HEK293 (cell line): ENCODE measurements around the gene RALA.

Experiments
- CTCF ChIA-PET: fragments of 350-600 bp; formaldehyde crosslinking; extraction: SDS; loops from one replicate; lab custom pipeline; 2021; ENCODE audit warnings: antibody characterized with exemption; lab: Yijun Ruan, JAX
- POLR2A ChIA-PET: fragments of 300-600 bp; formaldehyde crosslinking; extraction: SDS; loops from one replicate; lab custom pipeline; 2020; ENCODE audit warnings: antibody characterized with exemption, inconsistent platforms; lab: Yijun Ruan, JAX
- H3K27ac ChIP-seq: fragments of 200-500 bp; sonication (Bioruptor generic); 2 replicates; pipeline ENCODE4 v1.5.1; 2014; ENCODE audit warnings: low read depth, low read length, control low read depth, inconsistent platforms; ENCODE audit errors: extremely low read depth
- H3K36me3 ChIP-seq, 2 experiments: fragments of 200-500 bp in 1 of 2; sonication (Bioruptor generic) in 1 of 2; 1 replicate in 1 of 2; 2 replicates in 1 of 2; pipeline ENCODE4 v1.5.1; 2014 to 2017; ENCODE audit warnings: inconsistent platforms in 2 of 2, low read length in 2 of 2; ENCODE audit not compliant: control insufficient read depth in 2 of 2, insufficient read depth in 1 of 2
- H3K4me1 ChIP-seq: fragments of 200-500 bp; sonication (Bioruptor generic); 2 replicates; pipeline ENCODE4 v1.5.1; 2014; ENCODE audit warnings: mild to moderate bottlenecking, low read length, inconsistent platforms; ENCODE audit not compliant: control insufficient read depth, insufficient read depth
- H3K4me3 ChIP-seq: 2 replicates; pipeline ENCODE4 v1.5.1; 2011; ENCODE audit warnings: low read depth, mild to moderate bottlenecking, control low read depth, low read length, moderate library complexity
- H3K9me3 ChIP-seq: fragments of 200-500 bp; sonication (Bioruptor generic); 2 replicates; pipeline ENCODE4 v1.5.1; 2014; ENCODE audit warnings: low read depth, low read length, inconsistent platforms; ENCODE audit not compliant: control insufficient read depth, insufficient read depth
- SCRT2 ChIP-seq: fragments of 450-650 bp; formaldehyde crosslinking; IDR thresholded peaks from 2 replicates; pipeline ENCODE4 v1.5.1; 2016; ENCODE audit warnings: missing biosample characterization, missing genetic modification characterization
- TRIM28 ChIP-seq: IDR thresholded peaks from 2 replicates; pipeline ENCODE4 v1.6.1; 2011; ENCODE audit warnings: low read length, control low read depth, borderline replicate concordance
- ZBTB48 ChIP-seq: fragments of 450-650 bp; formaldehyde crosslinking; IDR thresholded peaks from 2 replicates; pipeline ENCODE4 v1.5.1; 2016; ENCODE audit warnings: missing biosample characterization, missing genetic modification characterization
- ZEB2 ChIP-seq: fragments of 450-650 bp; formaldehyde crosslinking; IDR thresholded peaks from 2 replicates; pipeline ENCODE4 v1.5.1; 2016; ENCODE audit warnings: missing biosample characterization, missing genetic modification characterization
- ZFP37 ChIP-seq: fragments of 450-650 bp; formaldehyde crosslinking; IDR thresholded peaks from 2 replicates; pipeline ENCODE4 v1.5.1; 2016; ENCODE audit warnings: missing biosample characterization, missing genetic modification characterization
- ZIC2 ChIP-seq: fragments of 450-650 bp; formaldehyde crosslinking; IDR thresholded peaks from 2 replicates; pipeline ENCODE4 v1.5.1; 2016; ENCODE audit warnings: missing biosample characterization, missing genetic modification characterization
- ZNF121 ChIP-seq: fragments of 450-650 bp; formaldehyde crosslinking; IDR thresholded peaks from 2 replicates; pipeline ENCODE4 v1.5.1; 2016; ENCODE audit warnings: missing biosample characterization, missing genetic modification characterization
- ZNF140 ChIP-seq: fragments of 450-650 bp; formaldehyde crosslinking; IDR thresholded peaks from 2 replicates; pipeline ENCODE4 v1.5.1; 2016; ENCODE audit warnings: missing biosample characterization, missing genetic modification characterization
- ZNF146 ChIP-seq: fragments of 450-650 bp; formaldehyde crosslinking; IDR thresholded peaks from 2 replicates; pipeline ENCODE4 v1.5.1; 2016; ENCODE audit warnings: missing biosample characterization, missing genetic modification characterization
- ZNF157 ChIP-seq: fragments of 450-650 bp; formaldehyde crosslinking; IDR thresholded peaks from 2 replicates; pipeline ENCODE4 v1.5.1; 2016; ENCODE audit warnings: missing biosample characterization, missing genetic modification characterization
- ZNF174 ChIP-seq: fragments of 450-650 bp; formaldehyde crosslinking; IDR thresholded peaks from 2 replicates; pipeline ENCODE4 v1.5.0; 2017; ENCODE audit warnings: missing biosample characterization, mild to moderate bottlenecking, missing genetic modification characterization
- ZNF175 ChIP-seq: fragments of 450-650 bp; formaldehyde crosslinking; IDR thresholded peaks from 2 replicates; pipeline ENCODE4 v1.5.1; 2016; ENCODE audit warnings: missing biosample characterization, missing genetic modification characterization
- ZNF184 ChIP-seq: fragments of 450-650 bp; IDR thresholded peaks from 2 replicates; pipeline ENCODE4 v1.5.1; 2018; ENCODE audit warnings: missing biosample characterization, mild to moderate bottlenecking, missing genetic modification characterization
- ZNF19 ChIP-seq: fragments of 450-650 bp; formaldehyde crosslinking; IDR thresholded peaks from 2 replicates; pipeline ENCODE4; 2016; ENCODE audit warnings: missing biosample characterization, missing genetic modification characterization, low read depth
- ZNF266 ChIP-seq: fragments of 450-650 bp; formaldehyde crosslinking; IDR thresholded peaks from 2 replicates; pipeline ENCODE4 v1.5.1; 2016; ENCODE audit warnings: missing biosample characterization, missing genetic modification characterization, low read depth
- ZNF292 ChIP-seq: fragments of 450-650 bp; formaldehyde crosslinking; IDR thresholded peaks from 2 replicates; pipeline ENCODE4 v1.5.1; 2016; ENCODE audit warnings: low read depth, missing biosample characterization, missing genetic modification characterization, borderline replicate concordance
- ZNF48 ChIP-seq: fragments of 450-650 bp; formaldehyde crosslinking; IDR thresholded peaks from 2 replicates; pipeline ENCODE4 v1.5.1; 2016; ENCODE audit warnings: missing biosample characterization, missing genetic modification characterization
- ZNF501 ChIP-seq: fragments of 450-650 bp; formaldehyde crosslinking; IDR thresholded peaks from 2 replicates; pipeline ENCODE4 v1.5.1; 2016; ENCODE audit warnings: missing biosample characterization, missing genetic modification characterization
- ZNF529 ChIP-seq: fragments of 450-650 bp; formaldehyde crosslinking; IDR thresholded peaks from 2 replicates; pipeline ENCODE4 v1.5.1; 2017; ENCODE audit warnings: missing genetic modification characterization, missing biosample characterization; ENCODE audit not compliant: insufficient replicate concordance
- ZNF530 ChIP-seq: fragments of 450-650 bp; formaldehyde crosslinking; IDR thresholded peaks from 2 replicates; pipeline ENCODE4 v1.5.1; 2016; ENCODE audit warnings: low read depth, missing biosample characterization, missing genetic modification characterization
- ZNF558 ChIP-seq: fragments of 450-650 bp; formaldehyde crosslinking; IDR thresholded peaks from 2 replicates; pipeline ENCODE4 v1.5.1; 2016; ENCODE audit warnings: missing biosample characterization, missing genetic modification characterization
- ZNF624 ChIP-seq: fragments of 450-650 bp; formaldehyde crosslinking; IDR thresholded peaks from 2 replicates; pipeline ENCODE4 v1.5.1; 2017; ENCODE audit warnings: missing biosample characterization, missing genetic modification characterization
- ZNF670 ChIP-seq: fragments of 450-650 bp; formaldehyde crosslinking; IDR thresholded peaks from 2 replicates; pipeline ENCODE4 v1.5.1; 2016; ENCODE audit warnings: missing biosample characterization, missing genetic modification characterization, low read depth
- ZNF677 ChIP-seq: fragments of 450-650 bp; IDR thresholded peaks from 2 replicates; pipeline ENCODE4 v1.5.0; 2018; ENCODE audit warnings: missing biosample characterization, mild to moderate bottlenecking, missing genetic modification characterization, moderate library complexity
- ZNF76 ChIP-seq: fragments of 450-650 bp; formaldehyde crosslinking; IDR thresholded peaks from 2 replicates; pipeline ENCODE4; 2016; ENCODE audit warnings: low read depth, missing biosample characterization, missing genetic modification characterization, borderline replicate concordance
- ZNF785 ChIP-seq: fragments of 450-650 bp; formaldehyde crosslinking; IDR thresholded peaks from 2 replicates; pipeline ENCODE4 v1.5.1; 2016; ENCODE audit warnings: missing biosample characterization, missing genetic modification characterization
- ZNF837 ChIP-seq: fragments of 450-650 bp; formaldehyde crosslinking; IDR thresholded peaks from 2 replicates; pipeline ENCODE4 v1.5.1; 2016; ENCODE audit warnings: missing biosample characterization, missing genetic modification characterization
- ZSCAN18 ChIP-seq: fragments of 450-650 bp; formaldehyde crosslinking; IDR thresholded peaks from 2 replicates; pipeline ENCODE4 v1.5.1; 2016; ENCODE audit warnings: missing biosample characterization, missing genetic modification characterization
- TF ChIP-seq, protein P1 (sequence below): fragments of 450-650 bp; formaldehyde crosslinking; IDR thresholded peaks from 2 replicates; pipeline ENCODE4 v1.5.1; 2016; ENCODE audit warnings: missing biosample characterization, missing genetic modification characterization

RALA gene

DNA sequence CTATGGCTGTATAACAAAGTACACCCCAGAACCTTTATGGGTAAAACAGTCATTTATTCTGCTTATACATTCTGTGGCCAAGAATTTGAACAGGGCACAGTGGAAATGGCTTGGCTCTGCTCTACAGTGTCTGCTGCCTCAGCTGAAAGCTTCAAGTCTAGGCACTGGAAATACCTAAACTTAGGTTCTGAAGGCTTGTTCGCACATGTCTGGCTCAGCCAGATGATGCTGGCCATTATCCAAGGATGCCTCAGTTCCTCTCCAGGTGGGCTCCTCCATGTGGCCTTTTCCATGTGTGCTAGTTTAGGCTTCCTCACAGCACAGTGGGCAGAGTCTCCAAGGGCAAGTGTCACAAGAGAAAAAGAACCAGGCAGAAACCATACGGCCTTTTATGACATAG lies 76.8 kb downstream of the RALA start:
- POLR2A ChIA-PET, result no interaction called here
- Histone ChIP-seq H3K36me3 (peaks cover 11 to 30% of the 10 kb centered on the region in 2 experiments), H3K4me1 (no peaks in the 10 kb centered on the region), H3K27ac (no peak overlapping the region), H3K4me3 (no peak overlapping the region), H3K9me3 (no peaks in the 10 kb centered on the region)
- TF ChIP-seq ZNF837 (tag by site-specific recombination) (no peak), ZIC2 (tag by site-specific recombination) (0 out of 2 replicates have a peak, but pooled peaks have one; percentile 17)
- CTCF ChIA-PET, result interaction anchor here (0.5 to 1.4 kb wide), 3 partner anchors 56 to 120 kb away, joined by 3 to 4 read pairs (median 3); no protein-coding TSS in a partner anchor

GRCh38 chr7:39700932-39701331 lies 77.6 kb downstream of the RALA start:
- ChIA-PET POLR2A (interaction anchor here (0.5 kb wide), 1 partner anchor 33 kb away, joined by 4 read pairs; no protein-coding TSS in a partner anchor), CTCF (interaction anchor here (1.4 kb wide), 1 partner anchor 120 kb away, joined by 4 read pairs; no protein-coding TSS in a partner anchor)
- Histone ChIP-seq H3K4me3 (no peak overlapping the region), H3K9me3 (no peaks in the 10 kb centered on the region), H3K4me1 (no peaks in the 10 kb centered on the region), H3K27ac (no peak overlapping the region), H3K36me3 (peaks cover 7 to 30% of the 10 kb centered on the region in 2 experiments)
- TF ChIP-seq ZNF140 (tag by site-specific recombination), result no peak
- TF ChIP-seq ZNF530 (tag by site-specific recombination), result no peak
- no peak for TF ChIP-seq ZNF677 (tag by site-specific recombination)
- TF ChIP-seq ZNF266 (tag by site-specific recombination), result no peak
- no peak for TF ChIP-seq ZNF529
- no peak for TF ChIP-seq ZNF558
- TF ChIP-seq ZNF48 (tag by site-specific recombination), result no peak
- no peak for TF ChIP-seq ZFP37 (tag by site-specific recombination)
- no peak for TF ChIP-seq SCRT2
- TF ChIP-seq ZEB2 (tag by site-specific recombination), result no peak
- TF ChIP-seq, all 188 proteins: peak for 0

- no peak overlapping the region for H3K27ac ChIP-seq
- CTCF ChIA-PET, result interaction anchor here (1.9 kb wide), 1 partner anchor 121 kb away, joined by 7 read pairs; no protein-coding TSS in a partner anchor
Observed at GRCh38 chr7:39702133-39702532, 78.8 kb downstream of the RALA start.

More at GRCh38 chr7:39702133-39702532, 78.8 kb downstream of the RALA start:
- Histone ChIP-seq H3K36me3 (peaks cover 7 to 20% of the 10 kb centered on the region in 2 experiments), H3K4me1 (no peaks in the 10 kb centered on the region), H3K4me3 (no peak overlapping the region), H3K9me3 (no peaks in the 10 kb centered on the region)
- no peak for TF ChIP-seq ZBTB48 (tag by site-specific recombination)
- TF ChIP-seq ZEB2 (tag by site-specific recombination), result no peak
- no peak for TF ChIP-seq ZNF146 (tag by site-specific recombination)
- no peak for TF ChIP-seq ZSCAN18 (tag by site-specific recombination)
- no peak for TF ChIP-seq ZNF19 (tag by site-specific recombination)
- no peak for TF ChIP-seq ZNF501 (tag by site-specific recombination)
- TF ChIP-seq ZNF76, result no peak
- TF ChIP-seq, protein P1, sequence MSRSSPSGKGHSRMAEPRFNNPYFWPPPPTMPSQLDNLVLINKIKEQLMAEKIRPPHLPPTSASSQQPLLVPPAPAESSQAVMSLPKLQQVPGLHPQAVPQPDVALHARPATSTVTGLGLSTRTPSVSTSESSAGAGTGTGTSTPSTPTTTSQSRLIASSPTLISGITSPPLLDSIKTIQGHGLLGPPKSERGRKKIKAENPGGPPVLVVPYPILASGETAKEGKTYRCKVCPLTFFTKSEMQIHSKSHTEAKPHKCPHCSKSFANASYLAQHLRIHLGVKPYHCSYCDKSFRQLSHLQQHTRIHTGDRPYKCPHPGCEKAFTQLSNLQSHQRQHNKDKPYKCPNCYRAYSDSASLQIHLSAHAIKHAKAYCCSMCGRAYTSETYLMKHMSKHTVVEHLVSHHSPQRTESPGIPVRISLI (tag by site-specific recombination), result no peak
- no peak for TF ChIP-seq ZNF624 (tag by site-specific recombination)
- no peak for TF ChIP-seq ZNF175 (tag by site-specific recombination)
- TF ChIP-seq ZNF157 (tag by site-specific recombination), result no peak
- TF ChIP-seq ZNF785 (tag by site-specific recombination), result no peak
- TF ChIP-seq ZNF184 (tag by site-specific recombination), result no peak
- TF ChIP-seq ZNF670 (tag by site-specific recombination), result no peak
- TF ChIP-seq TRIM28, result no peak
- no peak for TF ChIP-seq ZNF266 (tag by site-specific recombination)
- TF ChIP-seq ZNF174 (tag by site-specific recombination), result no peak
- TF ChIP-seq ZNF292 (tag by site-specific recombination), result no peak
- TF ChIP-seq ZNF121 (tag by site-specific recombination), result no peak
- POLR2A ChIA-PET, result no interaction called here
